Neural progenitor cell (in vitro differentiated cells): ENCODE results near the gene DONSON. TPM values are rescaled to one million over a fixed set of nuclear protein-coding genes. Genes with fewer than 3 reads are reported as not detected.

Source experiments
- DNase-seq: peaks from one replicate; pipeline ENCODE4 v3.0.0-alpha.2; 2016; ENCODE audit warnings: low spot score
- H2AFZ ChIP-seq: fragments of 200-600 bp; sonication (generic); replicated peaks from 2 replicates; pipeline ENCODE4 v1.6.1; 2016; ENCODE audit warnings: antibody characterized with exemption
- H3F3A ChIP-seq: fragments of 200-600 bp; sonication (generic); 2 replicates; pipeline ENCODE4 v1.6.1; 2016; ENCODE audit warnings: antibody characterized with exemption, low read depth
- H3K27ac ChIP-seq: fragments of 200-600 bp; sonication (generic); 2 replicates; pipeline ENCODE4 v1.5.1; 2016; ENCODE audit warnings: mild to moderate bottlenecking
- H3K27me3 ChIP-seq: fragments of 200-600 bp; sonication (generic); 2 replicates; pipeline ENCODE4 v1.6.1; 2016; ENCODE audit warnings: mild to moderate bottlenecking, moderate library complexity
- H3K36me3 ChIP-seq: fragments of 200-600 bp; sonication (generic); 2 replicates; pipeline ENCODE4 v1.5.1; 2016
- H3K4me1 ChIP-seq: fragments of 200-600 bp; sonication (generic); 2 replicates; pipeline ENCODE4 v1.6.1; 2016; ENCODE audit warnings: mixed run types
- H3K4me2 ChIP-seq: fragments of 200-600 bp; sonication (generic); 2 replicates; pipeline ENCODE4 v1.6.1; 2016
- H3K4me3 ChIP-seq: fragments of 200-600 bp; sonication (generic); 2 replicates; pipeline ENCODE4 v1.5.1; 2016
- H3K79me2 ChIP-seq: fragments of 200-600 bp; sonication (generic); 2 replicates; pipeline ENCODE4 v1.6.1; 2016; ENCODE audit warnings: low read depth
- H3K9ac ChIP-seq: fragments of 200-600 bp; sonication (generic); 2 replicates; pipeline ENCODE4 v1.6.1; 2016
- H3K9me3 ChIP-seq: fragments of 200-600 bp; sonication (generic); 2 replicates; pipeline ENCODE4 v1.5.1; 2016; ENCODE audit warnings: low read depth
- H4K20me1 ChIP-seq: fragments of 200-600 bp; sonication (generic); 2 replicates; pipeline ENCODE4 v1.6.1; 2016; ENCODE audit warnings: low read depth
- H3K27ac Mint-ChIP-seq: 3 replicates; pipeline ENCODE4 v1.8.0; 2021; ENCODE audit warnings: mixed read lengths
- H3K27me3 Mint-ChIP-seq: 2 replicates; pipeline ENCODE4 v1.8.0; 2022; ENCODE audit warnings: low read depth, mild to moderate bottlenecking, inconsistent platforms, moderate library complexity, mixed read lengths; ENCODE audit not compliant: insufficient read depth
- H3K36me3 Mint-ChIP-seq: 3 replicates; pipeline ENCODE4 v1.8.0; 2021; ENCODE audit warnings: mixed read lengths
- H3K4me1 Mint-ChIP-seq: 3 replicates; pipeline ENCODE4 v1.8.0; 2021; ENCODE audit warnings: mixed read lengths
- H3K4me3 Mint-ChIP-seq: 3 replicates; pipeline ENCODE4 v1.8.0; 2021; ENCODE audit warnings: mild to moderate bottlenecking, moderate library complexity, mixed read lengths
- H3K9me3 Mint-ChIP-seq: 3 replicates; pipeline ENCODE4 v1.8.0; 2020; ENCODE audit warnings: mixed read lengths
- CTCF ChIP-seq: fragments of 200-600 bp; sonication (generic); IDR thresholded peaks from 2 replicates; pipeline ENCODE4 v1.5.1; 2017; ENCODE audit warnings: antibody characterized with exemption, mild to moderate bottlenecking
- EZH2 ChIP-seq: fragments of 200-600 bp; sonication (generic); IDR thresholded peaks from 2 replicates; pipeline ENCODE4 v1.6.1; 2017; ENCODE audit warnings: antibody characterized with exemption, mild to moderate bottlenecking, moderate library complexity
- EZH2phosphoT487 ChIP-seq: fragments of 200-600 bp; sonication (generic); IDR thresholded peaks from 2 replicates; pipeline ENCODE4 v1.6.1; 2017; ENCODE audit warnings: antibody characterized with exemption
- total RNA-seq: library from RNA; depleted of rRNA; stranded (reverse); fragments of >200 nt; gene quantifications from 2 replicates; pipeline ENCODE4 v1.2.3, GENCODE V29; 2015; ENCODE audit warnings: low replicate concordance

The DONSON gene
- total RNA-seq, 1 donor from 2014 or later, result 67.8 TPM

GRCh38 chr21:33586927-33587326 is 1.6 kb downstream of the DONSON start:
- H3K27me3 ChIP-seq, result no peaks in the 10 kb centered on the region
- no peak for DNase-seq
- H3F3A ChIP-seq, result peaks cover 20% of the 10 kb centered on the region
- no peak overlapping the region for H3K9ac ChIP-seq
- TF ChIP-seq CTCF, result no peak
- TF ChIP-seq EZH2, result no peak
- TF ChIP-seq EZH2phosphoT487, result no peak
- H3K4me1 ChIP-seq, result peaks cover 12% of the 10 kb centered on the region
- H3K27me3 Mint-ChIP-seq, result no peaks in the 10 kb centered on the region
- H3K27ac Mint-ChIP-seq, result peak overlapping the region; percentile 14
- peaks cover 21% of the 10 kb centered on the region for H3K4me1 Mint-ChIP-seq
- peaks cover 9% of the 10 kb centered on the region for H4K20me1 ChIP-seq
- H3K36me3 Mint-ChIP-seq, result peaks cover 11% of the 10 kb centered on the region
- H3K4me3 ChIP-seq, result peak overlapping the region; percentile 94
- H3K4me3 Mint-ChIP-seq, result peak overlapping the region; percentile 93
- H3K79me2 ChIP-seq, result peaks cover 31% of the 10 kb centered on the region
- H3K9me3 ChIP-seq, result no peaks in the 10 kb centered on the region
- no peak overlapping the region for H3K27ac ChIP-seq
- peaks cover 23% of the 10 kb centered on the region for H3K36me3 ChIP-seq
- H3K4me2 ChIP-seq, result peak overlapping the region; percentile 89
- no peaks in the 10 kb centered on the region for H3K9me3 Mint-ChIP-seq
- no peak overlapping the region for H2AFZ ChIP-seq

GRCh38 chr21:33584455-33584854 is 4.0 kb downstream of the DONSON start:
- H3K27ac Mint-ChIP-seq, result no peak overlapping the region
- no peaks in the 10 kb centered on the region for H3K27me3 Mint-ChIP-seq
- Histone ChIP-seq H3F3A (peaks cover 23% of the 10 kb centered on the region), H3K79me2 (peaks cover 31% of the 10 kb centered on the region), H3K36me3 (peaks cover 23% of the 10 kb centered on the region), H3K9me3 (no peaks in the 10 kb centered on the region), H3K4me3 (no peak overlapping the region), H3K27ac (no peak overlapping the region), H2AFZ (no peak overlapping the region), H4K20me1 (peaks cover 6% of the 10 kb centered on the region), H3K4me1 (peaks cover 10% of the 10 kb centered on the region), H3K4me2 (no peak overlapping the region), H3K27me3 (no peaks in the 10 kb centered on the region), H3K9ac (no peak overlapping the region)
- H3K36me3 Mint-ChIP-seq, result peaks cover 15% of the 10 kb centered on the region
- DNase-seq, result no peak
- H3K4me3 Mint-ChIP-seq, result no peak overlapping the region
- peaks cover 17% of the 10 kb centered on the region for H3K4me1 Mint-ChIP-seq
- TF ChIP-seq EZH2 (no peak), EZH2phosphoT487 (no peak), CTCF (no peak)
- H3K9me3 Mint-ChIP-seq, result no peaks in the 10 kb centered on the region

GRCh38 chr21:33578959-33579542 is 9.4 kb downstream of the DONSON start:
- H2AFZ ChIP-seq, result no peak overlapping the region
- peaks cover 4% of the 10 kb centered on the region for H3K79me2 ChIP-seq
- Mint-ChIP-seq H3K36me3 (peaks cover 19% of the 10 kb centered on the region), H3K27ac (no peak overlapping the region), H3K27me3 (no peaks in the 10 kb centered on the region), H3K9me3 (no peaks in the 10 kb centered on the region), H3K4me1 (no peaks in the 10 kb centered on the region), H3K4me3 (no peak overlapping the region)
- DNase-seq, result no peak
- H3K27me3 ChIP-seq, result no peaks in the 10 kb centered on the region
- H3K27ac ChIP-seq, result peak overlapping the region; percentile 69
- TF ChIP-seq EZH2, result no peak
- no peak for TF ChIP-seq CTCF
- TF ChIP-seq EZH2phosphoT487, result no peak
- H3K36me3 ChIP-seq, result peaks cover 21% of the 10 kb centered on the region
- H3K4me2 ChIP-seq, result no peak overlapping the region
- no peaks in the 10 kb centered on the region for H3K9me3 ChIP-seq
- peaks cover 12% of the 10 kb centered on the region for H4K20me1 ChIP-seq
- H3F3A ChIP-seq, result peaks cover 57% of the 10 kb centered on the region
- no peaks in the 10 kb centered on the region for H3K4me1 ChIP-seq
- no peak overlapping the region for H3K4me3 ChIP-seq
- H3K9ac ChIP-seq, result no peak overlapping the region
